ENCODE results near the gene CDC42BPG.

The CDC42BPG gene

GRCh38 chr11:64844330-64845128, at the start of gene CDC42BPG:
Gene CDC42BPG (minus strand): TSS chr11:64844653. CDS start chr11:64844569, 84 bp downstream.
- Mint-ChIP-seq H3K4me1 (peaks cover 44% of the 10 kb centered on the region), H3K36me3 (peaks cover 28% of the 10 kb centered on the region), H3K9me3 (no peaks in the 10 kb centered on the region), H3K4me3 (peak within 1 kb of the TSS; percentile 71), H3K27ac (peak within 1 kb of the TSS; percentile 86)
- ATAC-seq (peak; percentile 78), DNase-seq (ENCODE audit: low spot score in 2 of 2) (no peak)

GRCh38 chr11:64893194-64894069, 49.0 kb upstream of the CDC42BPG start:
- DNase-seq (ENCODE audit: low spot score in 2 of 2) (no peak), ATAC-seq (no peak)
- H3K27ac Mint-ChIP-seq, result no peak overlapping the region
- H3K36me3 Mint-ChIP-seq, result peaks cover 30% of the 10 kb centered on the region
- H3K4me3 Mint-ChIP-seq, result no peak overlapping the region
- H3K4me1 Mint-ChIP-seq, result peaks cover 2% of the 10 kb centered on the region
- H3K9me3 Mint-ChIP-seq, result no peaks in the 10 kb centered on the region

GRCh38 chr11:64892838-64893193, 48.4 kb upstream of the CDC42BPG start:
- Mint-ChIP-seq H3K9me3 (no peaks in the 10 kb centered on the region), H3K4me1 (peaks cover 8% of the 10 kb centered on the region), H3K36me3 (peaks cover 26% of the 10 kb centered on the region), H3K4me3 (no peak overlapping the region), H3K27ac (no peak overlapping the region)
- DNase-seq (ENCODE audit: low spot score in 2 of 2) (no peak), ATAC-seq (no peak)

- no peaks in the 10 kb centered on the region for H3K9me3 Mint-ChIP-seq
- H3K4me3 Mint-ChIP-seq, result no peak overlapping the region
- DNase-seq (ENCODE audit: low spot score in 2 of 2) (no peak), ATAC-seq (no peak)
- peaks cover 26% of the 10 kb centered on the region for H3K36me3 Mint-ChIP-seq
- H3K4me1 Mint-ChIP-seq, result peaks cover 12% of the 10 kb centered on the region
- peak overlapping the region; percentile 73 for H3K27ac Mint-ChIP-seq
These were observed 48.0 kb upstream of the CDC42BPG start for GRCh38 chr11:64892411-64892831.

- peaks cover 22% of the 10 kb centered on the region for H3K36me3 Mint-ChIP-seq
- ATAC-seq, result no peak
- DNase-seq (ENCODE audit: low spot score in 2 of 2), result no peak
- H3K27ac Mint-ChIP-seq, result peak overlapping the region; percentile 73
- no peaks in the 10 kb centered on the region for H3K9me3 Mint-ChIP-seq
- peaks cover 15% of the 10 kb centered on the region for H3K4me1 Mint-ChIP-seq
- no peak overlapping the region for H3K4me3 Mint-ChIP-seq
These were observed 47.4 kb upstream of the CDC42BPG start for GRCh38 chr11:64891880-64892279.

- DNase-seq (ENCODE audit: low spot score in 2 of 2), result no peak
- H3K9me3 Mint-ChIP-seq, result no peaks in the 10 kb centered on the region
- peaks cover 21% of the 10 kb centered on the region for H3K36me3 Mint-ChIP-seq
- H3K27ac Mint-ChIP-seq, result peak overlapping the region; percentile 73
- peaks cover 15% of the 10 kb centered on the region for H3K4me1 Mint-ChIP-seq
- no peak overlapping the region for H3K4me3 Mint-ChIP-seq
- no peak for ATAC-seq
These were observed 46.9 kb upstream of the CDC42BPG start for GRCh38 chr11:64891215-64891848.

GRCh38 chr11:64890522-64890939, 46.1 kb upstream of the CDC42BPG start:
- H3K4me1 Mint-ChIP-seq, result peaks cover 23% of the 10 kb centered on the region
- H3K36me3 Mint-ChIP-seq, result peaks cover 15% of the 10 kb centered on the region
- no peak for ATAC-seq
- no peak overlapping the region for H3K4me3 Mint-ChIP-seq
- H3K9me3 Mint-ChIP-seq, result no peaks in the 10 kb centered on the region
- H3K27ac Mint-ChIP-seq, result no peak overlapping the region
- no peak for DNase-seq (ENCODE audit: low spot score in 2 of 2)

GRCh38 chr11:64888729-64889511, 44.5 kb upstream of the CDC42BPG start:
- no peak for DNase-seq (ENCODE audit: low spot score in 2 of 2)
- Mint-ChIP-seq H3K4me3 (no peak overlapping the region), H3K36me3 (peaks cover 6% of the 10 kb centered on the region), H3K4me1 (peaks cover 37% of the 10 kb centered on the region), H3K9me3 (no peaks in the 10 kb centered on the region), H3K27ac (no peak overlapping the region)
- no peak for ATAC-seq

GRCh38 chr11:64888406-64888728, 43.9 kb upstream of the CDC42BPG start:
- Mint-ChIP-seq H3K4me3 (peak overlapping the region; percentile 74), H3K27ac (peak overlapping the region; percentile 65), H3K36me3 (peaks cover 6% of the 10 kb centered on the region), H3K9me3 (no peaks in the 10 kb centered on the region), H3K4me1 (peaks cover 40% of the 10 kb centered on the region)
- ATAC-seq, result no peak
- no peak for DNase-seq (ENCODE audit: low spot score in 2 of 2)

- H3K27ac Mint-ChIP-seq, result peak overlapping the region; percentile 65
- ATAC-seq, result peak; percentile 87
- H3K4me3 Mint-ChIP-seq, result peak overlapping the region; percentile 74
- H3K9me3 Mint-ChIP-seq, result no peaks in the 10 kb centered on the region
- peaks cover 6% of the 10 kb centered on the region for H3K36me3 Mint-ChIP-seq
- peaks cover 40% of the 10 kb centered on the region for H3K4me1 Mint-ChIP-seq
- DNase-seq (ENCODE audit: low spot score in 2 of 2), result peak; percentile 93 to 94
These were observed 43.4 kb upstream of the CDC42BPG start for GRCh38 chr11:64887757-64888405.

GRCh38 chr11:64887234-64887756, 42.8 kb upstream of the CDC42BPG start:
- H3K4me1 Mint-ChIP-seq, result peaks cover 40% of the 10 kb centered on the region
- H3K9me3 Mint-ChIP-seq, result no peaks in the 10 kb centered on the region
- peak overlapping the region; percentile 74 for H3K4me3 Mint-ChIP-seq
- ATAC-seq, result no peak
- H3K27ac Mint-ChIP-seq, result no peak overlapping the region
- peaks cover 5% of the 10 kb centered on the region for H3K36me3 Mint-ChIP-seq
- DNase-seq (ENCODE audit: low spot score in 2 of 2), result no peak

- DNase-seq (ENCODE audit: low spot score in 2 of 2) (no peak), ATAC-seq (peak; percentile 82)
- peaks cover 51% of the 10 kb centered on the region for H3K4me1 Mint-ChIP-seq
- peak overlapping the region; percentile 37 for H3K4me3 Mint-ChIP-seq
- H3K27ac Mint-ChIP-seq, result peak overlapping the region; percentile 58
- H3K36me3 Mint-ChIP-seq, result no peaks in the 10 kb centered on the region
- H3K9me3 Mint-ChIP-seq, result no peaks in the 10 kb centered on the region
These were observed 41.2 kb upstream of the CDC42BPG start for GRCh38 chr11:64885367-64886286.

GRCh38 chr11:64884019-64884418, 39.6 kb upstream of the CDC42BPG start:
- no peak for DNase-seq (ENCODE audit: low spot score in 2 of 2)

More at GRCh38 chr11:64884019-64884418, 39.6 kb upstream of the CDC42BPG start:
- no peaks in the 10 kb centered on the region for H3K9me3 Mint-ChIP-seq
- peaks cover 67% of the 10 kb centered on the region for H3K4me1 Mint-ChIP-seq
- ATAC-seq, result no peak
- no peak overlapping the region for H3K4me3 Mint-ChIP-seq
- peaks cover 7% of the 10 kb centered on the region for H3K36me3 Mint-ChIP-seq
- peak overlapping the region; percentile 90 for H3K27ac Mint-ChIP-seq

Measured in stimulated activated effector memory CD8-positive, alpha-beta T cell treated with anti-CD3 and anti-CD28 coated beads, Interleukin-12 subunit alpha, Interleukin-12 subunit beta, amount 100 ng/mL, for 72 hours (primary cell).